Measurements from ENCODE around the gene KRTAP5-7.

GRCh38 chr11:71507102-71507501, 20.0 kb upstream of the KRTAP5-7 start:
- TF ChIP-seq, protein P1, sequence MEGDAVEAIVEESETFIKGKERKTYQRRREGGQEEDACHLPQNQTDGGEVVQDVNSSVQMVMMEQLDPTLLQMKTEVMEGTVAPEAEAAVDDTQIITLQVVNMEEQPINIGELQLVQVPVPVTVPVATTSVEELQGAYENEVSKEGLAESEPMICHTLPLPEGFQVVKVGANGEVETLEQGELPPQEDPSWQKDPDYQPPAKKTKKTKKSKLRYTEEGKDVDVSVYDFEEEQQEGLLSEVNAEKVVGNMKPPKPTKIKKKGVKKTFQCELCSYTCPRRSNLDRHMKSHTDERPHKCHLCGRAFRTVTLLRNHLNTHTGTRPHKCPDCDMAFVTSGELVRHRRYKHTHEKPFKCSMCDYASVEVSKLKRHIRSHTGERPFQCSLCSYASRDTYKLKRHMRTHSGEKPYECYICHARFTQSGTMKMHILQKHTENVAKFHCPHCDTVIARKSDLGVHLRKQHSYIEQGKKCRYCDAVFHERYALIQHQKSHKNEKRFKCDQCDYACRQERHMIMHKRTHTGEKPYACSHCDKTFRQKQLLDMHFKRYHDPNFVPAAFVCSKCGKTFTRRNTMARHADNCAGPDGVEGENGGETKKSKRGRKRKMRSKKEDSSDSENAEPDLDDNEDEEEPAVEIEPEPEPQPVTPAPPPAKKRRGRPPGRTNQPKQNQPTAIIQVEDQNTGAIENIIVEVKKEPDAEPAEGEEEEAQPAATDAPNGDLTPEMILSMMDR (IDR thresholded peaks at IDR 0.05; ENCODE audit: control extremely low read depth in 1 of 3, insufficient read depth in 1 of 3, low read depth in 1 of 3, low read length in 3 of 3) = no peak
- no peak for TF ChIP-seq GABPA (IDR thresholded peaks at IDR 0.05; ENCODE audit: borderline replicate concordance, insufficient read depth, low read length)
- no peak for TF ChIP-seq MAFK (IDR thresholded peaks at IDR 0.05; ENCODE audit: low read depth, low read length)
- no peak for TF ChIP-seq POLR2A (IDR thresholded peaks at IDR 0.05; ENCODE audit: control extremely low read depth in 1 of 2, low read depth in 2 of 2, low read length in 2 of 2)
- TF ChIP-seq TAF1 (IDR thresholded peaks at IDR 0.05; ENCODE audit: low read depth, low read length) = no peak
- TF ChIP-seq EP300 (IDR thresholded peaks at IDR 0.05; ENCODE audit: borderline replicate concordance in 1 of 2, low read depth in 2 of 2, low read length in 2 of 2) = no peak
- no peak for TF ChIP-seq RAD21 (IDR thresholded peaks at IDR 0.05 in 1 of 2, conservative IDR thresholded peaks at IDR 0.05 in 1 of 2; ENCODE audit: low read depth in 2 of 2, low read length in 2 of 2)
- TF ChIP-seq ZNF274 (IDR thresholded peaks at IDR 0.05; ENCODE audit: borderline replicate concordance, extremely low read depth, low read length) = no peak
- TF ChIP-seq ATF2 (IDR thresholded peaks at IDR 0.05; ENCODE audit: low read length) = no peak
- no peak for TF ChIP-seq EGR1 (IDR thresholded peaks at IDR 0.05; ENCODE audit: borderline replicate concordance, low read depth, low read length)
- no peak for TF ChIP-seq RFX5 (IDR thresholded peaks at IDR 0.05; ENCODE audit: borderline replicate concordance, low read depth, low read length)
